DLD1 (cell line): Measurements from ENCODE around the gene GNA12.

Experiments
- in situ Hi-C: cut with HindIII; loops from 2 replicates; pipeline ENCODE4 v1.10.0; 2017; ENCODE audit warnings: low sequenced_read_pairs

GNA12 gene

GRCh38 chr7:2717293-2718261, 126.5 kb downstream of the GNA12 start:
- in situ Hi-C loops = no loop called here

- in situ Hi-C loops = no loop called here
Measured at GRCh38 chr7:2716906-2717292, 127.2 kb downstream of the GNA12 start.

- in situ Hi-C loops = no loop called here
Measured at GRCh38 chr7:2716488-2716887, 127.6 kb downstream of the GNA12 start.

GRCh38 chr7:2715341-2716231, 128.5 kb downstream of the GNA12 start:
- in situ Hi-C loops = no loop called here

GRCh38 chr7:2714636-2715035, 129.5 kb downstream of the GNA12 start:
- in situ Hi-C loops = no loop called here

GRCh38 chr7:2713978-2714377, 130.1 kb downstream of the GNA12 start:
- in situ Hi-C loops = no loop called here

- in situ Hi-C loops = no loop called here
Measured at GRCh38 chr7:2713370-2713769, 130.7 kb downstream of the GNA12 start.

- in situ Hi-C loops = no loop called here
Measured at GRCh38 chr7:2711895-2712675, 132.0 kb downstream of the GNA12 start.

GRCh38 chr7:2710901-2711551, 133.1 kb downstream of the GNA12 start:
- in situ Hi-C loops = no loop called here

- in situ Hi-C loops = no loop called here
Measured at GRCh38 chr7:2710286-2710655, 133.8 kb downstream of the GNA12 start.

GRCh38 chr7:2709553-2710285, 134.4 kb downstream of the GNA12 start:
- in situ Hi-C loops = no loop called here

- in situ Hi-C loops = no loop called here
Measured at GRCh38 chr7:2708547-2709310, 135.4 kb downstream of the GNA12 start.

GRCh38 chr7:2708041-2708440, 136.1 kb downstream of the GNA12 start:
- in situ Hi-C loops = no loop called here

- in situ Hi-C loops = no loop called here
Measured at GRCh38 chr7:2707481-2707880, 136.6 kb downstream of the GNA12 start.

- in situ Hi-C loops = no loop called here
Measured at GRCh38 chr7:2706685-2707126, 137.4 kb downstream of the GNA12 start.

- in situ Hi-C loops = no loop called here
Measured at GRCh38 chr7:2705371-2706096, 138.6 kb downstream of the GNA12 start.

GRCh38 chr7:2702594-2702957, 141.5 kb downstream of the GNA12 start:
- in situ Hi-C loops = no loop called here

GRCh38 chr7:2701832-2702593, 142.1 kb downstream of the GNA12 start:
- in situ Hi-C loops = no loop called here
